Measurements from ENCODE around the gene SLC25A28. TPM values are rescaled to one million over a fixed set of nuclear protein-coding genes. Genes with fewer than 3 reads are reported as not detected.
"Not testable (repeated sequence)": the region's sequence is repeated elsewhere in the genome, so short reads cannot be mapped to it uniquely, and the experiment has no call there.

Gene SLC25A28
- total RNA-seq, 1 donor from 2014 or later, result 23.3 TPM

GRCh38 chr10:99625124-99625523 is 4.9 kb upstream of the SLC25A28 start:
- not testable (repeated sequence) for DNase-seq

GRCh38 chr10:99623919-99624318 is 3.7 kb upstream of the SLC25A28 start:
- DNase-seq, result no peak

- DNase-seq, result no peak
These were observed 1.4 kb upstream of the SLC25A28 start for GRCh38 chr10:99621454-99622251.

- peak; percentile 97 for DNase-seq
These were observed 643 bp upstream of the SLC25A28 start for GRCh38 chr10:99620711-99621453.

GRCh38 chr10:99619090-99619800 is 994 bp downstream of the SLC25A28 start:
- no peak for DNase-seq

GRCh38 chr10:99617696-99618095 is 2.5 kb downstream of the SLC25A28 start:
- DNase-seq, result no peak

- no peak for DNase-seq
These were observed 4.8 kb downstream of the SLC25A28 start for GRCh38 chr10:99615426-99615825.

- DNase-seq, result peak; percentile 81
These were observed 7.9 kb downstream of the SLC25A28 start for GRCh38 chr10:99612167-99612831.

GRCh38 chr10:99611326-99611725 is 8.9 kb downstream of the SLC25A28 start:
- no peak for DNase-seq

GRCh38 chr10:99610221-99610620 is 10.0 kb downstream of the SLC25A28 start:
- no peak for DNase-seq

GRCh38 chr10:99609186-99609585 is 11.1 kb downstream of the SLC25A28 start:
- DNase-seq, result no peak

- DNase-seq, result no peak
These were observed 14.9 kb downstream of the SLC25A28 start for GRCh38 chr10:99605351-99605750.

GRCh38 chr10:99604862-99605261 is 15.4 kb downstream of the SLC25A28 start:
- DNase-seq, result no peak

- DNase-seq, result no peak
These were observed 21.3 kb downstream of the SLC25A28 start for GRCh38 chr10:99598781-99599509.

- DNase-seq, result no peak
These were observed 22.2 kb downstream of the SLC25A28 start for GRCh38 chr10:99598011-99598410.

GRCh38 chr10:99596708-99597107 is 23.5 kb downstream of the SLC25A28 start:
- not testable (repeated sequence) for DNase-seq

GRCh38 chr10:99595770-99596465 is 24.3 kb downstream of the SLC25A28 start:
- peak; percentile 58 for DNase-seq

- no peak for DNase-seq
These were observed 25.0 kb downstream of the SLC25A28 start for GRCh38 chr10:99595236-99595635.

- DNase-seq, result no peak
These were observed 26.9 kb downstream of the SLC25A28 start for GRCh38 chr10:99593312-99593711.

- DNase-seq, result no peak
These were observed 29.4 kb downstream of the SLC25A28 start for GRCh38 chr10:99590799-99591198.

GRCh38 chr10:99583687-99584086 is 36.6 kb downstream of the SLC25A28 start:
- peak; percentile 48 for DNase-seq

Measured in tongue (tissue), 2 donors.